Forelimb muscle (tissue), 1 donor: ENCODE results near the gene CTCF. TPM values are rescaled to one million over a fixed set of nuclear protein-coding genes. Genes with fewer than 3 reads are reported as not detected.
"Not testable (repeated sequence)": the region's sequence is repeated elsewhere in the genome, so short reads cannot be mapped to it uniquely, and the experiment has no call there.

Source experiments
- DNase-seq: peaks from one replicate; pipeline ENCODE4 v3.0.0-alpha.2; 2013; ENCODE audit warnings: low read depth
- polyA plus RNA-seq: library from polyadenylated mRNA; unstranded; fragments of 120-200 nt; gene quantifications from one replicate; pipeline ENCODE4 v1.2.1, GENCODE V29; 2013; ENCODE audit not compliant: insufficient read length

The CTCF gene
- polyA plus RNA-seq, 1 donor: 35.8 TPM

GRCh38 chr16:67533987-67534386 is 28.3 kb upstream of the CTCF start:
- not testable (repeated sequence) for DNase-seq

- DNase-seq: no peak
Observed at GRCh38 chr16:67534431-67534830, 27.9 kb upstream of the CTCF start.

- no peak for DNase-seq
Observed at GRCh38 chr16:67535201-67535600, 27.1 kb upstream of the CTCF start.

GRCh38 chr16:67537270-67537635 is 25.1 kb upstream of the CTCF start:
- no peak for DNase-seq

- DNase-seq: no peak
Observed at GRCh38 chr16:67537636-67538591, 24.4 kb upstream of the CTCF start.

- no peak for DNase-seq
Observed at GRCh38 chr16:67538666-67539101, 23.6 kb upstream of the CTCF start.

- DNase-seq: no peak
Observed at GRCh38 chr16:67539271-67539670, 23.1 kb upstream of the CTCF start.

DNA sequence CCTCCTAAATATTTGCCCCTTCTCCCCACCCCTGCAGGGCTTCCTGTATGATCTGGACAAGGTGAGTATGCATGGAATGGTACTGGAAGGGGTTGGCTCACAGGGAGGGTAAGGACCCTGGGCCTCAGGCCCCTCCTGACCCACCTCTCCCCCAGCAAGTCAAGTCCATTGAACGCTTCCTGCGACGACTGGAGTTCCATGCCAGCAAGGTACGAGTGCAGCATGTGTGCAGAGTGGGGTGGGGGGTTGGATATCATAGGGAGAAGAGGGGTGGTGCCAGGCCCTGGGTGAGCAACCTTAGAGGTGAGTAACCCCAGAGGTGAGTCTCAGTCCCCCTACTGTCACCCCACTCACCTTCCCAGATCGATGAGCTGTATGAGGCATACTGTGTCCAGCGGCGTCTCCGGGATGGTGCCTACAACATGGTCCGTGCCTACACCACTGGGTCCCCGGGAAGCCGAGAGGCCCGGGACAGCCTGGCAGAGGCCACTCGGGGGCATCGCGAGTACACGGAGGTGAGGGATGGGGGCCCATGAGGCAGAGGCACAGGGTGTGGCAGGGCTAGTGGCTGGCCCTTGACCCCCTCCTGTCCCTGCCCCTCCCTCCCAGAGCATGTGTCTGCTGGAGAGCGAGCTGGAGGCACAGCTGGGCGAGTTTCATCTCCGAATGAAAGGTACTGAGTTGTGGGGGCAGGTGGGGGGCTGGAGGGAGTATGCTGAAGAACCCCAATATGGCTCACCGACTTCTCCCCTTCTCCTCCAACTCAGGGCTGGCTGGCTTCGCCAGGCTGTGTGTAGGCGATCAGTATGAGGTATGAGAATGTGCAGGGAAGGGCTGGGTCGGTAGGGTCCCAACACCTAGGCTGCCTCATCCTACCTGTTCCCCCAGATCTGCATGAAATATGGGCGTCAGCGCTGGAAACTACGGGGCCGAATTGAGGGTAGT is 22.4 kb upstream of the CTCF start:
- no peak for DNase-seq

GRCh38 chr16:67540756-67541155 is 21.6 kb upstream of the CTCF start:
- no peak for DNase-seq

DNA sequence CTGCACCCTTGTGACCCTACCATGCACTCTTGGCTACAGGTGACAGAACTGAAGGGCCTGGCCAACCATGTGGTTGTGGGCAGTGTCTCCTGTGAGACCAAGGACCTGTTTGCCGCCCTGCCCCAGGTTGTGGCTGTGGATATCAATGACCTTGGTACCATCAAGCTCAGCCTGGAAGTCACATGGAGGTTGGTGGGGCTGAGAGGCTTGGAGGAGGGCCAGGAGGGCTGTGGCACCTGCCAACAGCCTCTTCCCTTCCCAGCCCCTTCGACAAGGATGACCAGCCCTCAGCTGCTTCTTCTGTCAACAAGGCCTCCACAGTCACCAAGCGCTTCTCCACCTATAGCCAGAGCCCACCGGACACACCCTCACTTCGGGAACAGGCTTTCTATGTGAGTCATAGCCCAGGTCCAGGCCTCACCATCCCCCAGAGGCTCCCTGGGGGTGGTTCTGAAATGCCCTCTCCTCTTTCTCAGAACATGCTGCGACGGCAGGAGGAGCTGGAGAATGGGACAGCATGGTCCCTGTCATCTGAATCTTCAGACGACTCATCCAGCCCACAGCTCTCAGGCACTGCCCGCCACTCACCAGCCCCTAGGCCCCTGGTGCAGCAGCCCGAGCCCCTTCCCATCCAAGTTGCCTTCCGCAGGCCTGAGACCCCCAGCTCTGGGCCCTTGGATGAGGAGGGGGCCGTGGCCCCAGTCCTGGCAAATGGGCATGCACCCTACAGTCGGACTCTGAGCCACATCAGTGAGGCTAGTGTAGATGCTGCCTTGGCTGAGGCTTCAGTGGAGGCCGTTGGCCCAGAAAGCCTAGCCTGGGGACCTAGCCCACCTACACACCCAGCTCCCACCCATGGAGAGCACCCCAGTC is 20.7 kb upstream of the CTCF start:
- no peak for DNase-seq

- no peak for DNase-seq
Observed at GRCh38 chr16:67542464-67542863, 19.9 kb upstream of the CTCF start.

DNA sequence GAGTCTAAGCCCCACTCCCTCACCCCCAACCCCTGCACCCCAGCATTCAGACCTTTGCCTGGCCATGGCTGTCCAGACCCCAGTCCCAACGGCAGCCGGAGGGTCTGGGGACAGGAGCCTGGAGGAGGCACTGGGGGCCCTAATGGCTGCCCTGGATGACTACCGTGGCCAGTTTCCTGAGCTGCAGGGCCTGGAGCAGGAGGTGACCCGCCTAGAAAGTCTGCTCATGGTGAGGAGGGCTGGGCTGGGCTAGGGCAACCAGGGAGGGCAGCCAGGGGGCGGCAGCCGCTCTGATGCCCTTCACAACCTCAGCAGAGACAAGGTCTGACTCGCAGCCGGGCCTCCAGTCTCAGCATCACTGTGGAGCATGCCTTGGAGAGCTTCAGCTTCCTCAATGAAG is 19.3 kb upstream of the CTCF start:
- no peak for DNase-seq

- DNase-seq: no peak
Observed at GRCh38 chr16:67543582-67543981, 18.7 kb upstream of the CTCF start.

DNA sequence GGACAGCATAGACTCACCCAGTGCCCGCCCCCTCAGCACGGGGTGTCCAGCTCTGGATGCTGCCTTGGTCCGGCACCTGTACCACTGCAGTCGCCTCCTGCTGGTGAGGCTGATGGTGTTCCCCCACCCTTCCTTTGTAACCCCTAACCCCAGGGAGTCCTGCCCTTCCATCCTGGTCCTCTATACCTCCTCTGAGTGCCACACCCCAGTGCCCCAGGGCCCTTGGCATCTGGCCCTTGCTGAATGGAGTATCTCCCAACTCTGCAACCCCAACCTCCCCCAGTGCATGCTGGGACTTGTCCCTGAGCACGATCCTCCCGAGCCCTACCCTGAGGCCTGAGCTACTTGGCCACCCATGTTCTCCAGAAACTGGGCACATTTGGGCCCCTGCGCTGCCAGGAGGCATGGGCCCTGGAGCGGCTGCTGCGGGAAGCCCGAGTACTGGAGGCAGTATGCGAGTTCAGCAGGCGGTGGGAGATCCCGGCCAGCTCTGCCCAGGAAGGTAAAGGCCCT is 17.9 kb upstream of the CTCF start:
- DNase-seq: no peak

- no peak for DNase-seq
Observed at GRCh38 chr16:67544844-67545664, 17.3 kb upstream of the CTCF start.

DNA sequence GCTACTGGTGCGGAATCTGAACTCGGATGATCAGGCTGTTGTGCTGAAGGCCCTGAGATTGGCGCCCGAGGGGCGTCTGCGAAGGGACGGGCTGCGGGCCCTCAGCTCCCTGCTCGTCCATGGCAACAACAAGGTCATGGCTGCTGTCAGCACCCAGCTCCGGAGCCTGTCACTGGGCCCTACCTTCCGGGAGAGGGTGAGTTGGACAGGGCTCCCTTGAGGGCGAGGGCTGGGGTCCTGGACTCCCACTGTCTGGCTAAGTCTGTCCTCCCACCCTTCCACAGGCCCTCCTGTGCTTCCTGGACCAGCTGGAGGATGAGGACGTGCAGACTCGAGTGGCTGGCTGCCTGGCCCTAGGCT is 16.7 kb upstream of the CTCF start:
- DNase-seq: no peak

GRCh38 chr16:67546091-67546501 is 16.2 kb upstream of the CTCF start:
- DNase-seq: no peak

- DNase-seq: no peak
Observed at GRCh38 chr16:67546761-67547422, 15.4 kb upstream of the CTCF start.

DNA sequence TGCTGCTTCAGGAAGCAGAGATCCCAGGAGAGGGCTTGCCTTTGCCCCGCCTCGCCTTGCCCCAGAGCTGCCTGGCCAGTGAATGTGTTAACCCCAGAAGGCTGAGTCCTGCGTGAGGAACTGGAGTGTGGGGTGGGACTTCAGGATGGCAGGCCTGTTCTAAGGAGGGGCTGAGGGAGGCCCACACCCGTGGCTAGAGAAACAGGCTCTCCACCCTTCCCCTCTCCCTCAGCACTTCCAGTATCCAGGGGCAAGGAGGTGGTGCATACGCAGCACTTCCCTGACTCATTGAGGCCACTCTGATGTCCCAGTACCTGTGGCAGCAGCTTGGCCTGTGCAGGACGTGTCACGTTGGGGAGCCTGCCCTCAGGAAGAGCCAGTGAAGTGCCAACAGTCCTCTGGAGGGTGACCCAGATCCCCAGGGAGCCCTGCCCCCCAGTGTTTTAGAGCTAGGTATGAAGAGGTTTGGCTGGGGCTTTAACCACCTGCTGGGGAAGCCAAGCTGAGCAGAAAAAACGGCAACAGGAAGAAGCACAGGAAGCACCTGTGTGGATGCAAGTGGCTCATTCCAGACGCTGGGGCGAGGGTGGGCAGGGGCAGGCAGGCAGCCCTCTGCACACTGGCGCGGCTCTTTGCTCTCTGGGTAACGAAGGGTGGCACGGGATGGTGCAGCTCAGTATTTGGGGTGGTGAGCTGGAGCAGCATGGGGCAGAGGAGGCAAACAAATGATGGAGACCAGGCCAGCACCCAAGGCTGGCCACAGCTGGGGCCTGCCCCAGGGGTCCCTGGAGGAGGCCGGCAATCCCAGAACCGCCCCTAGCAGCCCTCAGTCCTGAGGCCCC is 14.7 kb upstream of the CTCF start:
- DNase-seq: no peak
